NCI-H345 treated with DMSO at 0.1 percent for 48 hours (cell line): ENCODE measurements around the gene STXBP6.

ENCODE experiments used
- DNase-seq: peaks from one replicate; lab custom pipeline; 2025; ENCODE audit not compliant: unreplicated experiment; lab: John Stamatoyannopoulos, UW

Gene STXBP6

GRCh38 chr14:25049568-25050268 is at the start of gene STXBP6:
TSS of gene STXBP6 (minus strand) at chr14:25050147. CDS start at chr14:24974818, 75,329 bp downstream.
- peak; percentile 85 for DNase-seq

GRCh38 chr14:25097120-25097519 is 47.2 kb upstream of the STXBP6 start:
- no peak for DNase-seq

- no peak for DNase-seq
Measured at GRCh38 chr14:25095736-25096437, 45.9 kb upstream of the STXBP6 start.

- no peak for DNase-seq
Measured at GRCh38 chr14:25094171-25094907, 44.4 kb upstream of the STXBP6 start.

GRCh38 chr14:25092258-25092740 is 42.4 kb upstream of the STXBP6 start:
- no peak for DNase-seq

- no peak for DNase-seq
Measured at GRCh38 chr14:25090716-25091454, 40.9 kb upstream of the STXBP6 start.

GRCh38 chr14:25090256-25090655 is 40.3 kb upstream of the STXBP6 start:
- no peak for DNase-seq

- DNase-seq = no peak
Measured at GRCh38 chr14:25089496-25089895, 39.5 kb upstream of the STXBP6 start.

GRCh38 chr14:25086821-25087396 is 37.0 kb upstream of the STXBP6 start:
- no peak for DNase-seq

- no peak for DNase-seq
Measured at GRCh38 chr14:25086081-25086480, 36.1 kb upstream of the STXBP6 start.

- no peak for DNase-seq
Measured at GRCh38 chr14:25080682-25081081, 30.7 kb upstream of the STXBP6 start.

- no peak for DNase-seq
Measured at GRCh38 chr14:25079311-25079710, 29.4 kb upstream of the STXBP6 start.

- DNase-seq = no peak
Measured at GRCh38 chr14:25074099-25074685, 24.2 kb upstream of the STXBP6 start.

- no peak for DNase-seq
Measured at GRCh38 chr14:25069879-25070278, 19.9 kb upstream of the STXBP6 start.

GRCh38 chr14:25067600-25067999 is 17.7 kb upstream of the STXBP6 start:
- DNase-seq = no peak

GRCh38 chr14:25062022-25062321 is 12.0 kb upstream of the STXBP6 start:
- no peak for DNase-seq

GRCh38 chr14:25056688-25057078 is 6.7 kb upstream of the STXBP6 start:
- DNase-seq = no peak

- DNase-seq = no peak
Measured at GRCh38 chr14:25055992-25056687, 6.2 kb upstream of the STXBP6 start.

- no peak for DNase-seq
Measured at GRCh38 chr14:25055005-25055404, 5.1 kb upstream of the STXBP6 start.

- DNase-seq = no peak
Measured at GRCh38 chr14:25053585-25053984, 3.6 kb upstream of the STXBP6 start.
